ENCODE measurements around the gene GLDC. TPM values are rescaled to one million over a fixed set of nuclear protein-coding genes. Genes with fewer than 3 reads are reported as not detected.
"Not testable (repeated sequence)": the region's sequence is repeated elsewhere in the genome, so short reads cannot be mapped to it uniquely, and the experiment has no call there.

GLDC gene
- total RNA-seq: 1.7 TPM
- long read RNA-seq: 0 reads

DNA sequence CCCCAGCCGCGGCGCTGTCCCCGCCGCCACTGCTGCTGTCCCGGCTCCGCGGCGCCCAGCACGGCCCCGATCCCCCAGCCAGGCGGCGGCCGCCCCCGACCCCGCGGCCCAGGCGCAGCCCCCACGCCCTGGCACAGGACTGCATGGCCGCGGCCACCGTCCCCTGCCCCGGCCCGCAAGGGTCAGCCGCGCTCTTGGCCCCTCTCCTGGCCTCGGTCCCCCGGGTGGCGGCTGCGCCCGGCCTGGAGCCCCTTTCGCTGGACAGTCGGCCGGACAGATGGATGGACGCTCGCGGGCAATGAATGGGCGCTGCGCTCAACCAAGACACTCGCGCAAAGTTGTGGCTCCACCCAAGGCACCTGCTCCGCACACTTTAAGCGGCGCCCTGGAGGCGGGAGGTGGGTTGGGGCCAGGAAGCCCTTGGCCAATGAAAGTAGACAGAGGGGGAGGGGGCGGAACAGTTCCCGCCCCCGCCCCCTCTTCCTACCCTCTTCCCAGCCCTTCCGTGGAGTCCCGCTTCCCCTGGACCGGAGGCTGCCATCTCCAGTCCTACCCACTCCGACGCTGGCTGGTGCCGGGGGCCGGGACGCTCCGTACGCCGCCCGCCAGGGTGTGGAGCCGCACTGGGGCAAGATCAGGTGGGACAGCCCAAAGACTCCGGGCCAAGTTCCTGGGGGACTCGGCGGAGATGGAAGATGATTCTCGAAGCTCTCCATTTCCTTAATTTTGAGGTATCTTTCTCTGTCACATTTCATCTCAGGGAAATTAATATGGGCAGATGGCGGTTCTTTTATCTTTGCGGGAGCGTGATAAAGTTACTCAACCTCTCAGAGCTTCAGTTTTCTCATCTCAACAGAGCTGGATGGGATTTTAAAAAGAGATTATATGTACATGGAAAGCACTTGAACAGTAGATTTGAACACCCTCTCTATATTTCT lies at the start of gene GLDC:
TSS of gene GLDC (minus strand) at position 375 of the 938 bp plus-strand sequence. CDS start at position 145, 230 bp downstream.
- ATAC-seq (peak; percentile 90), DNase-seq (peak; percentile 71)
- H3K27ac ChIP-seq: no peak within 1 kb of the TSS
- no peaks in the 10 kb centered on the region for H3K9me3 ChIP-seq
- peaks cover 25% of the 10 kb centered on the region for H3K27me3 ChIP-seq
- peak within 1 kb of the TSS; percentile 54 for H3K4me3 ChIP-seq
- TF ChIP-seq, protein P1, sequence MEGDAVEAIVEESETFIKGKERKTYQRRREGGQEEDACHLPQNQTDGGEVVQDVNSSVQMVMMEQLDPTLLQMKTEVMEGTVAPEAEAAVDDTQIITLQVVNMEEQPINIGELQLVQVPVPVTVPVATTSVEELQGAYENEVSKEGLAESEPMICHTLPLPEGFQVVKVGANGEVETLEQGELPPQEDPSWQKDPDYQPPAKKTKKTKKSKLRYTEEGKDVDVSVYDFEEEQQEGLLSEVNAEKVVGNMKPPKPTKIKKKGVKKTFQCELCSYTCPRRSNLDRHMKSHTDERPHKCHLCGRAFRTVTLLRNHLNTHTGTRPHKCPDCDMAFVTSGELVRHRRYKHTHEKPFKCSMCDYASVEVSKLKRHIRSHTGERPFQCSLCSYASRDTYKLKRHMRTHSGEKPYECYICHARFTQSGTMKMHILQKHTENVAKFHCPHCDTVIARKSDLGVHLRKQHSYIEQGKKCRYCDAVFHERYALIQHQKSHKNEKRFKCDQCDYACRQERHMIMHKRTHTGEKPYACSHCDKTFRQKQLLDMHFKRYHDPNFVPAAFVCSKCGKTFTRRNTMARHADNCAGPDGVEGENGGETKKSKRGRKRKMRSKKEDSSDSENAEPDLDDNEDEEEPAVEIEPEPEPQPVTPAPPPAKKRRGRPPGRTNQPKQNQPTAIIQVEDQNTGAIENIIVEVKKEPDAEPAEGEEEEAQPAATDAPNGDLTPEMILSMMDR (IDR thresholded peaks at IDR 0.05): no peak
- intact Hi-C loops (cut with DNase I): no loop called here
- no peaks in the 10 kb centered on the region for H3K36me3 ChIP-seq
- peaks cover 10% of the 10 kb centered on the region for H3K4me1 ChIP-seq

DNA sequence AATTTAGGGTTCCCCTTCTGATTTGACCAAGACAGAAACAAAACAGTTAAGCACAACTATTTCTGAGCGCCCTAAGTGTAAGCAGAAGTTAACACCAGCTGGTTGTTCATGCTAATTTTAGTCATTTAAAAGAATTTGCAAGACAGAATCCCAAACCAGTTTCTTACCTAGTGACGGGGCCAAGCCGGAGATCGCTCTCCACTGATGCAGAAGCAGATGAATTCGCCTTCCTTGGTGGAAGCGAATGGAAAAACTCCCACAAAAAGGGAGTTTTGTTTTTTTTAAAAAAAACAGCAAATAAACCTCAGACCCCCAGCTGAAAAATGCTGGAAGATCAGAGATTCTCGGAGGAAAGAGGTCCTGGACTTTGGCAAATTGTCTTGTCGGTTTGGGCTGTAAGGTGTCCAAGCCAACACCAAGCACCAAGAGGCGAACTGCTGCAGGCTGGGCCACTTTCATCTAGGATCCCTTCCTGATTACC lies 47.4 kb upstream of the GLDC start:
- Histone ChIP-seq H3K4me3 (no peak overlapping the region), H3K9me3 (no peaks in the 10 kb centered on the region), H3K27me3 (no peaks in the 10 kb centered on the region), H3K36me3 (no peaks in the 10 kb centered on the region), H3K4me1 (no peaks in the 10 kb centered on the region), H3K27ac (no peak overlapping the region)
- DNase-seq: no peak
- intact Hi-C loops (cut with DNase I): no loop called here
- TF ChIP-seq, protein P1 (IDR thresholded peaks at IDR 0.05): no peak
- ATAC-seq: no peak

DNA sequence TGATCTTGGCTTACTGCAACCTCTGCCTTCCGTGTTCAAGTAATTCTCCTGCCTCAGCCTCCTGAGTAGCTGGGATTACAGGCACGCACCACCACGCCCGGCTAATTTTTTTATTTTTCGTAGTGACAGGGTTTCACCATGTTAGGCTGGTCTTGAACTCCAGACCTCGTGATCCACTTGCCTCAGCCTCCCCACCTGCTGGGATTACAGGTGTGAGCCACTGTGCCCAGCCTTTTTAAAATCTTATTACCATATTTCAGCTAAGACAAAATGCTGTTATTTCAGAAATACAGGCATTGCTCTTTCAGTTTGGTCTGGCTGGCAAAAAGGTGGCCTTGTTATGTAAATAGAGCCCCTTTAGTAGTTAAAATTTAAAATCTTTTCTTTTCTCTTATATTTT lies 46.9 kb upstream of the GLDC start:
- DNase-seq: no peak
- H3K4me3 ChIP-seq: no peak overlapping the region
- H3K9me3 ChIP-seq: no peaks in the 10 kb centered on the region
- no peak for ATAC-seq
- no peaks in the 10 kb centered on the region for H3K27me3 ChIP-seq
- H3K36me3 ChIP-seq: no peaks in the 10 kb centered on the region
- intact Hi-C loops (cut with DNase I): no loop called here
- TF ChIP-seq, protein P1 (IDR thresholded peaks at IDR 0.05): no peak
- H3K4me1 ChIP-seq: no peaks in the 10 kb centered on the region
- no peak overlapping the region for H3K27ac ChIP-seq

DNA sequence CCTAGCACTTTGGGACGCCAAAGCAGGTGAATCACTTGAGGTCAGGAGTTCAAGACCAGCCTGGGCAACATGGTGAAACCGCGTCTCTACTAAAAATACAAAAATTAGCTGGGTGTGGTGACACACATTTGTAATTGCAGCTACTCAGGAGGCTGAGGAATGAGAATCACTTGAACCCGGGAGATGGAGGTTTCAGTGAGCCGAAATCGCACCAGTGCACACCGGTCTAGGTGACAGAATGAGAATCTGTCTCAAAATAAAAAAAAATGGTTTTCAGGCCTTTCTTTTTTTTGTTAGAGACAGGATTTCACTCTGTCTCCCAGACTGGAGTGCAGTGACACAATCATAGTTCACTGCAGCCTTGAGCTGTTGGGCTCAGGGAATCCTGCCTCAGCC lies 45.1 kb upstream of the GLDC start:
- H3K27me3 ChIP-seq; intact Hi-C loops (cut with DNase I); H3K27ac ChIP-seq; H3K9me3 ChIP-seq; DNase-seq; ATAC-seq; H3K36me3 ChIP-seq; H3K4me3 ChIP-seq; H3K4me1 ChIP-seq: not testable (repeated sequence)

DNA sequence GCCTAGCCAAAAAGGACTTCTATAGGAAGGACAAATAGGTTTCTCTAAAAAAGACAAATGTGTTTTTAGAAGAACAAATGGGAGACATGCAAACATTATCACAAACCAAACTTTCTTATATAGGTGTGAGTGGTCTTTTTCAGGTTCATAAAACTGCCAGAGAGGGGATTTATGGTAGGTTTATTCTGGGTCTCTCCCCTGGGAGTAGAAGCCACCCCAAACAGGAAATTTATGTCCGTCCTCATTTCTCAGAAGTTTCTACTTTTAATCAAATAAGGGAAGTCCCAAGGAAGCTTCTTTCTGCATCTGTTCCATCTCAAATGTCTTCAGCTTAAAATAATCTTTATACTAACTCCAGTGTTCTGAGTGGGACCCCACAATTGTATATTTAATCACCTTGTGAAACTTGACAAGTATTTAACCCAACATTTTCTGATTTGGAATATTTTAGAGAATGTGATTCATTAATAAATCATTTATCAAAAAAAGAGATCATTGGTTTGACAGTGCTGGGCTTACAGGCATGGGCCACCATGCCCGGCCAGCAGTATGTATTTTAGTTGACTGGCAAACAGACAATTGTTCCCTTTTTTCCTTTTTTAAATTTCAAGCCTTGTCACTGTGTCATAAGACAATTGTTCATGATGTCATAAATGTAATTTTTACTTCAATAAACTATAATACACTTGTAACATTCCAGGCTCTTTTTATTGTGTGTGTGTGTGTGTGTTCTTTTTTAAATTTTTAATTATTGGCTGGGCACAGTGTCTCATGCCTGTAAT lies 44.6 kb upstream of the GLDC start:
- Histone ChIP-seq H3K4me1 (no peaks in the 10 kb centered on the region), H3K9me3 (no peaks in the 10 kb centered on the region), H3K27ac (no peak overlapping the region), H3K27me3 (no peaks in the 10 kb centered on the region), H3K36me3 (no peaks in the 10 kb centered on the region), H3K4me3 (no peak overlapping the region)
- ATAC-seq: no peak
- no peak for DNase-seq
- TF ChIP-seq, protein P1 (IDR thresholded peaks at IDR 0.05): no peak
- intact Hi-C loops (cut with DNase I): no loop called here

DNA sequence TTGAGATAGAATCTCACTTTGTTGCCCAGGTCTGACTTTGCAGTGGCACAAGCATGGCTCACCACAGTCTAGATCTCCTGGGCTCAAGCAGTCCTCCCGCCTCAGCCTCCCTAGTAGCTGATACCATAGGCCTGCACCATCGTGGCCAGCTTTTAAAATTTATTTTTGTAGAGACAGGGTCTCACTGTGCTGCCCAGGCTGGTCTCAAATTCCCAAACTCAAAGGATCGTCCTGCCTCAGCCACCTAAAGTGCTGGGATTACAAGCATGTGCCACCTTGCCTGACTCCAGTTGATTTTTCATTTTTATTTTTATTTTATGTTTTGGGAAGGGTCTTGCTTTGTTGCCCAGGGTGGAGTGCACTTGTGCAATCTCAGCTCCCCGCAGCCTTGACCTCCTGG lies 41.7 kb upstream of the GLDC start:
- no peak for ATAC-seq
- intact Hi-C loops (cut with DNase I): no loop called here
- Histone ChIP-seq H3K9me3 (no peaks in the 10 kb centered on the region), H3K4me1 (peaks cover 5% of the 10 kb centered on the region), H3K27me3 (no peaks in the 10 kb centered on the region), H3K27ac (no peak overlapping the region), H3K36me3 (no peaks in the 10 kb centered on the region), H3K4me3 (no peak overlapping the region)
- TF ChIP-seq, protein P1 (IDR thresholded peaks at IDR 0.05): no peak
- no peak for DNase-seq
